B cell (primary cell): ENCODE measurements around the gene OR2G2.

Experiments
- CTCF ChIP-seq: fragments of 200-600 bp; IDR thresholded peaks from one replicate; pipeline ENCODE4 v1.8.0; 2022; ENCODE audit warnings: antibody characterized with exemption, mild to moderate bottlenecking
- EZH2 ChIP-seq: IDR thresholded peaks from 2 replicates; pipeline ENCODE4 v1.6.1; 2012; ENCODE audit warnings: borderline replicate concordance, low read depth, mild to moderate bottlenecking, moderate library complexity, low read length; ENCODE audit not compliant: insufficient read depth, poor library complexity, severe bottlenecking

GRCh38 chr1:247574236-247574635 lies 13.9 kb upstream of the OR2G2 start:
- TF ChIP-seq CTCF, result no peak
- no peak for TF ChIP-seq EZH2
